Heart left ventricle (tissue), 16 donors: ENCODE data around the gene CTNND1. TPM values are rescaled to one million over a fixed set of nuclear protein-coding genes. Genes with fewer than 3 reads are reported as not detected.
"Not testable (repeated sequence)": the region's sequence is repeated elsewhere in the genome, so short reads cannot be mapped to it uniquely, and the experiment has no call there.

Experiments
- ATAC-seq, 4 donors: fragments of 200-7000 bp; cut with Tn5 transposase; one replicate each; pipeline ENCODE4 v1.9.1; 2020 to 2022; ENCODE audit warnings: moderate library complexity in 4 of 4, mild to moderate bottlenecking in 3 of 4, moderate number of reproducible peaks in 1 of 4
- DNase-seq, 5 donors: peaks; one replicate each; pipeline ENCODE4 v3.0.0-alpha.2; 2020
- H3K27ac ChIP-seq, 12 donors: fragments of 200-600 bp; sonication (generic) in 4 of 12; one replicate each; pipeline versions ENCODE4 v1.5.0 to v1.8.0; 2016 to 2022; ENCODE audit warnings: mild to moderate bottlenecking in 2 of 12
- H3K27me3 ChIP-seq, 9 donors: fragments of 200-600 bp; sonication (generic) in 2 of 9; one replicate each; pipeline versions ENCODE4 v1.5.1 to v1.8.0; 2016 to 2022; ENCODE audit warnings: mild to moderate bottlenecking in 3 of 9
- H3K36me3 ChIP-seq, 9 donors: fragments of 200-600 bp; sonication (generic) in 2 of 9; one replicate each; pipeline versions ENCODE4 v1.5.0 to v1.8.0; 2018 to 2022; ENCODE audit warnings: mild to moderate bottlenecking in 2 of 9
- H3K4me1 ChIP-seq, 12 donors: fragments of 200-600 bp; sonication (generic) in 4 of 12; one replicate each; pipeline versions ENCODE4 v1.5.0 to v1.8.0; 2016 to 2022; ENCODE audit warnings: mild to moderate bottlenecking in 3 of 12
- H3K4me3 ChIP-seq, 12 donors: fragments of 200-600 bp; sonication (generic) in 4 of 12; one replicate each; pipeline versions ENCODE4 v1.5.0 to v1.8.0; 2017 to 2022; ENCODE audit warnings: mild to moderate bottlenecking in 9 of 12, moderate library complexity in 4 of 12
- H3K9me3 ChIP-seq, 12 donors: fragments of 200-600 bp; sonication (generic) in 4 of 12; one replicate each; pipeline versions ENCODE4 v1.5.0 to v1.8.0; 2016 to 2022; ENCODE audit warnings: mild to moderate bottlenecking in 1 of 12
- CTCF ChIP-seq, 12 donors: fragments of 200-600 bp; sonication (generic) in 4 of 12; IDR thresholded peaks; one replicate each; pipeline versions ENCODE4 v1.5.0 to v1.8.0; 2018 to 2022; ENCODE audit warnings: antibody characterized with exemption in 12 of 12, mild to moderate bottlenecking in 5 of 12
- POLR2A ChIP-seq, 2 donors: fragments of 450-650 bp; IDR thresholded peaks; one replicate each; pipeline ENCODE4 v1.6.1; 2017; ENCODE audit warnings: antibody characterized with exemption in 2 of 2, mild to moderate bottlenecking in 2 of 2, moderate library complexity in 2 of 2
- WGBS, 4 donors: extraction: QIAGEN DNeasy Blood & Tissue Kit in 2 of 4; methylation state at CpG; one replicate each; pipeline versions ENCODE4 v1.1.5 to v1.1.7; 2013 to 2018; 5-methylcytosine and 5-hydroxymethylcytosine counted together
- intact Hi-C, 10 donors: fragments of 100-400 bp; cut with DNase I; formaldehyde crosslinking; loops; one replicate each; pipeline versions ENCODE4 v1.11.1 to v1.14.2; 2022
- polyA plus RNA-seq, 2 donors: library from polyadenylated mRNA; stranded (reverse); fragments of 200-250 nt; gene quantifications; one replicate each; pipeline ENCODE4 v1.2.3, GENCODE V29; 2013
- total RNA-seq, 9 donors: library from RNA; depleted of rRNA in 2 of 9; stranded (reverse); fragments of >200 nt in 2 of 9; fragmentation: NEBNext Ultra II Directional in 3 of 9; extraction: Animal tissue kit (Norgen Biotek cat#: 25700) in 3 of 9; gene quantifications; one replicate each; pipeline versions ENCODE4 v1.1.0 to v1.2.4, GENCODE V29; 2016 to 2023
- donor health status: ischemic (EF 13 %, LVEDD 7.1; RV severe dilation, severe dysfunction).
- donor health status: healthy with polysubstance abuse.
- donor health status: DM: no; HTN: yes; CAD: no.
- donor health status: DM: no; HTN: no; CAD: no.
- donor health status: ischemic (EF 25% LVEDD 6.9; RV normal size, moderate dysfunction).
- donor health status: ischemic (EF 25% LVEDD 5.7; RV mildly dilated, moderate dysfunction).
- donor health status: healthy.
- donor health status: DM: yes; HTN: yes; CAD: no.
- donor health status: ischemic (EF 35%, LVEDD 5.7; RV mildly dilated, moderate dysfunction).
- donor health status: nonischemic (EF 11% LVEDD 7.7; RV severe dilation, severe dysfunction).
- donor health status: DM: yes; HTN: yes; CAD: no.
- donor health status: PGD.
- donor health status: ischemic (EF 29% LVEDD 5.4; RV normal size, mild dysfunction).
- donor health status: nonischemic (EF 23%, LVEDD 6.1; RV moderate dilation, normal function).

Gene CTNND1
- total and polyA plus RNA-seq, 11 donors: 19.7 to 105 (median 58.6) TPM

GRCh38 chr11:57818812-57819211 is 57.2 kb downstream of the CTNND1 start:
- intact Hi-C loops: loop anchor here in 3 of 10 donors (10.0 kb wide), 2 partner anchors 274 to 696 kb away; no protein-coding TSS in a partner anchor
- no peak for TF ChIP-seq POLR2A (IDR thresholded peaks at IDR 0.05)
- ATAC-seq (no peak), DNase-seq (no peak)
- WGBS, 4 donors: 87 to 98% (median 97%) methylated on average over 1 of the region's 1 CpG
- Histone ChIP-seq H3K9me3 (no peaks in the 10 kb centered on the region), H3K27ac (no peak overlapping the region), H3K4me3 (no peak overlapping the region), H3K4me1 (peaks cover 0 to 12% (median 0%) of the 10 kb centered on the region in 12 donors), H3K27me3 (no peaks in the 10 kb centered on the region), H3K36me3 (peaks cover 0 to 68% (median 50%) of the 10 kb centered on the region in 9 donors)

- DNase-seq: no peak
- intact Hi-C loops: loop anchor here in 3 of 10 donors (10.0 kb wide), 2 partner anchors 275 to 695 kb away; no protein-coding TSS in a partner anchor
- Histone ChIP-seq H3K36me3 (peaks cover 0 to 62% (median 44%) of the 10 kb centered on the region in 9 donors), H3K9me3 (no peaks in the 10 kb centered on the region), H3K4me1 (peaks cover 0 to 12% (median 0%) of the 10 kb centered on the region in 12 donors), H3K27me3 (no peaks in the 10 kb centered on the region), H3K27ac (no peak overlapping the region), H3K4me3 (no peak overlapping the region)
- TF ChIP-seq CTCF (IDR thresholded peaks at IDR 0.05) (no peak), POLR2A (IDR thresholded peaks at IDR 0.05) (no peak)
- WGBS, 4 donors: 83 to 88% (median 84%) methylated on average over 7 of the region's 7 CpGs
- ATAC-seq: peak in 1 of 4 donors; percentile 30
Observed at GRCh38 chr11:57819252-57819979, 57.8 kb downstream of the CTNND1 start.

- Histone ChIP-seq H3K9me3 (no peaks in the 10 kb centered on the region), H3K4me1 (peaks cover 0 to 10% (median 0%) of the 10 kb centered on the region in 12 donors), H3K27me3 (no peaks in the 10 kb centered on the region), H3K36me3 (peaks cover 0 to 17% (median 3%) of the 10 kb centered on the region in 9 donors), H3K4me3 (no peak overlapping the region), H3K27ac (no peak overlapping the region)
- 85 to 92% (median 91%) methylated on average over 1 of the region's 1 CpG for WGBS, 4 donors
- ATAC-seq (no peak), DNase-seq (no peak)
- TF ChIP-seq POLR2A (IDR thresholded peaks at IDR 0.05) (no peak), CTCF (IDR thresholded peaks at IDR 0.05) (no peak)
- intact Hi-C loops: loop anchor here in 1 of 10 donors (10.0 kb wide), 1 partner anchor 691 kb away; no protein-coding TSS in a partner anchor
Observed at GRCh38 chr11:57823859-57824258, 62.3 kb downstream of the CTNND1 start.

- TF ChIP-seq CTCF (IDR thresholded peaks at IDR 0.05): no peak
- TF ChIP-seq POLR2A (IDR thresholded peaks at IDR 0.05): no peak
- H3K9me3 ChIP-seq: no peaks in the 10 kb centered on the region
- DNase-seq (no peak), ATAC-seq (no peak)
- H3K27me3 ChIP-seq: no peaks in the 10 kb centered on the region
- no peak overlapping the region for H3K27ac ChIP-seq
- H3K4me1 ChIP-seq: no peaks in the 10 kb centered on the region
- 94 to 100% (median 95%) methylated on average over 1 of the region's 1 CpG for WGBS, 4 donors
- intact Hi-C loops: no loop called here
- H3K36me3 ChIP-seq: no peaks in the 10 kb centered on the region
- H3K4me3 ChIP-seq: no peak overlapping the region
Observed at GRCh38 chr11:57834852-57835251, 73.2 kb downstream of the CTNND1 start.

GRCh38 chr11:57838609-57839008 is 77.0 kb downstream of the CTNND1 start:
- H3K9me3 ChIP-seq, H3K36me3 ChIP-seq, H3K4me3 ChIP-seq, intact Hi-C loops, ATAC-seq, H3K27ac ChIP-seq, H3K27me3 ChIP-seq, DNase-seq, H3K4me1 ChIP-seq: not testable (repeated sequence)
- 90 to 98% (median 95%) methylated on average over 3 of the region's 3 CpGs for WGBS, 4 donors
